Colonic mucosa (tissue), 4 donors: Measurements from ENCODE around the gene CLCA2. TPM values are rescaled to one million over a fixed set of nuclear protein-coding genes. Genes with fewer than 3 reads are reported as not detected.

Experiments used
- DNase-seq: peaks from one replicate; pipeline ENCODE4 v3.0.0-alpha.2; 2020
- H3K27ac ChIP-seq: fragments of 200-600 bp; one replicate; pipeline ENCODE4 v1.8.0; 2021
- H3K27me3 ChIP-seq: fragments of 200-600 bp; one replicate; pipeline ENCODE4 v1.8.0; 2021
- H3K36me3 ChIP-seq: fragments of 200-600 bp; one replicate; pipeline ENCODE4 v1.8.0; 2021
- H3K4me1 ChIP-seq: fragments of 200-600 bp; one replicate; pipeline ENCODE4 v1.8.0; 2021; ENCODE audit warnings: mild to moderate bottlenecking
- H3K4me3 ChIP-seq: fragments of 200-600 bp; one replicate; pipeline ENCODE4 v1.8.0; 2021
- H3K9ac ChIP-seq, 2 donors: one replicate each; pipeline ENCODE4 v1.7.0; 2013; ENCODE audit warnings: control low read depth in 2 of 2, low read depth in 2 of 2, low read length in 2 of 2
- H3K9me3 ChIP-seq: fragments of 200-600 bp; one replicate; pipeline ENCODE4 v1.8.0; 2021
- intact Hi-C: fragments of 100-400 bp; cut with DNase I; formaldehyde crosslinking; loops from one replicate; pipeline ENCODE4 v1.14.1; 2022
- total RNA-seq, 2 donors: library from RNA; stranded (reverse); fragmentation: NEBNext Ultra II Directional in 1 of 2; extraction: Animal tissue kit (Norgen Biotek cat#: 25700) in 1 of 2; gene quantifications; one replicate each; pipeline ENCODE4 v1.2.1, GENCODE V29; 2021
- TF ChIP-seq, protein P1 (sequence below): fragments of 200-600 bp; IDR thresholded peaks from one replicate; pipeline ENCODE4 v1.8.0; 2022; ENCODE audit warnings: antibody characterized with exemption, mild to moderate bottlenecking
- donor health status: healthy.
- donor health status: DM: no; HTN: no; CAD: no.
- donor health status: DM: no; HTN: no; CAD: no.

CLCA2 gene
- total RNA-seq, 2 donors from 2014 or later, result 1.2 to 1.7 TPM

DNA sequence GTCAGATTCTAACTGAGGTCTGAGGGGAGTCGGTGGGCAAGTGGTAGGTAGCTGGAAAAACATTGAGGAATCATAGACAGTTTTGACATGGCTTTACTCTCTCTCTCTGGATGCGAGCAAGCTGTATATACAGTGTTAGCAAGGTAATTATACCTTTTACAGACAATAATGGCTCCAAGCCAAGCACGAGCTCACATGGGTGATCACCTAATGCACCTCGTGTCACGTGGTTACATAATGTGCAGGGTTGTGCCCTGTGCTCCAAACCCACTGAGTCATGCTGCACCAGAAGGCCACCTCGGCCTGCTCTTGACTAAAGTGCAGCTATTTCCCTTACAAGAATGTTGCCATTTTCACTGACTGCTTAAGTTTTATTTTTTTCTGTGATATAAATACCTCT lies 7.6 kb upstream of the CLCA2 start:
- Histone ChIP-seq H3K4me3 (no peak overlapping the region), H3K4me1 (no peaks in the 10 kb centered on the region), H3K27me3 (no peaks in the 10 kb centered on the region), H3K36me3 (no peaks in the 10 kb centered on the region), H3K27ac (no peak overlapping the region), H3K9ac (no peak overlapping the region), H3K9me3 (no peaks in the 10 kb centered on the region)
- TF ChIP-seq, protein P1, sequence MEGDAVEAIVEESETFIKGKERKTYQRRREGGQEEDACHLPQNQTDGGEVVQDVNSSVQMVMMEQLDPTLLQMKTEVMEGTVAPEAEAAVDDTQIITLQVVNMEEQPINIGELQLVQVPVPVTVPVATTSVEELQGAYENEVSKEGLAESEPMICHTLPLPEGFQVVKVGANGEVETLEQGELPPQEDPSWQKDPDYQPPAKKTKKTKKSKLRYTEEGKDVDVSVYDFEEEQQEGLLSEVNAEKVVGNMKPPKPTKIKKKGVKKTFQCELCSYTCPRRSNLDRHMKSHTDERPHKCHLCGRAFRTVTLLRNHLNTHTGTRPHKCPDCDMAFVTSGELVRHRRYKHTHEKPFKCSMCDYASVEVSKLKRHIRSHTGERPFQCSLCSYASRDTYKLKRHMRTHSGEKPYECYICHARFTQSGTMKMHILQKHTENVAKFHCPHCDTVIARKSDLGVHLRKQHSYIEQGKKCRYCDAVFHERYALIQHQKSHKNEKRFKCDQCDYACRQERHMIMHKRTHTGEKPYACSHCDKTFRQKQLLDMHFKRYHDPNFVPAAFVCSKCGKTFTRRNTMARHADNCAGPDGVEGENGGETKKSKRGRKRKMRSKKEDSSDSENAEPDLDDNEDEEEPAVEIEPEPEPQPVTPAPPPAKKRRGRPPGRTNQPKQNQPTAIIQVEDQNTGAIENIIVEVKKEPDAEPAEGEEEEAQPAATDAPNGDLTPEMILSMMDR, result no peak
- intact Hi-C loops, result no loop called here
- peak; percentile 74 for DNase-seq

GRCh38 chr1:86419277-86419903 lies 4.6 kb upstream of the CLCA2 start:
- intact Hi-C loops, result no loop called here
- Histone ChIP-seq H3K27me3 (no peaks in the 10 kb centered on the region), H3K27ac (no peak overlapping the region), H3K9ac (peak overlapping the region in 1 of 2 donors; percentile 59), H3K9me3 (no peaks in the 10 kb centered on the region), H3K4me1 (no peaks in the 10 kb centered on the region), H3K4me3 (no peak overlapping the region), H3K36me3 (no peaks in the 10 kb centered on the region)
- peak; percentile 42 for DNase-seq
- TF ChIP-seq, protein P1, result peak; percentile 33

- Histone ChIP-seq H3K27me3 (no peaks in the 10 kb centered on the region), H3K27ac (no peak overlapping the region), H3K9ac (no peak overlapping the region), H3K36me3 (no peaks in the 10 kb centered on the region), H3K4me3 (no peak overlapping the region), H3K4me1 (no peaks in the 10 kb centered on the region), H3K9me3 (no peaks in the 10 kb centered on the region)
- intact Hi-C loops, result no loop called here
- TF ChIP-seq, protein P1, result no peak
- no peak for DNase-seq
Measured at GRCh38 chr1:86421601-86422280, 2.2 kb upstream of the CLCA2 start.

- Histone ChIP-seq H3K36me3 (no peaks in the 10 kb centered on the region), H3K27me3 (no peaks in the 10 kb centered on the region), H3K27ac (no peak overlapping the region), H3K9ac (no peak overlapping the region), H3K9me3 (no peaks in the 10 kb centered on the region), H3K4me3 (no peak overlapping the region), H3K4me1 (no peaks in the 10 kb centered on the region)
- TF ChIP-seq, protein P1, result no peak
- no peak for DNase-seq
- intact Hi-C loops, result no loop called here
Measured at GRCh38 chr1:86423473-86423872, 498 bp upstream of the CLCA2 start.

GRCh38 chr1:86429122-86429725 lies 5.3 kb downstream of the CLCA2 start:
- no peak for DNase-seq
- Histone ChIP-seq H3K27ac (peak overlapping the region; percentile 64), H3K4me1 (no peaks in the 10 kb centered on the region), H3K36me3 (no peaks in the 10 kb centered on the region), H3K9ac (no peak overlapping the region), H3K4me3 (no peak overlapping the region), H3K27me3 (no peaks in the 10 kb centered on the region), H3K9me3 (no peaks in the 10 kb centered on the region)
- TF ChIP-seq, protein P1, result no peak
- intact Hi-C loops, result no loop called here
